GM21367 (cell line): ENCODE measurements around the gene RBPJL.

Source experiments
- ATAC-seq: cut with Tn5 transposase; IDR thresholded peaks from one replicate; pipeline ENCODE4 v1.9.1; 2021; ENCODE audit not compliant: unreplicated experiment

Gene RBPJL

GRCh38 chr20:45358282-45359068, 51.8 kb downstream of the RBPJL start:
- ATAC-seq: no peak

- ATAC-seq: no peak
Observed at GRCh38 chr20:45359069-45359405, 52.4 kb downstream of the RBPJL start.

- ATAC-seq: no peak
Observed at GRCh38 chr20:45359406-45360148, 52.9 kb downstream of the RBPJL start.

DNA sequence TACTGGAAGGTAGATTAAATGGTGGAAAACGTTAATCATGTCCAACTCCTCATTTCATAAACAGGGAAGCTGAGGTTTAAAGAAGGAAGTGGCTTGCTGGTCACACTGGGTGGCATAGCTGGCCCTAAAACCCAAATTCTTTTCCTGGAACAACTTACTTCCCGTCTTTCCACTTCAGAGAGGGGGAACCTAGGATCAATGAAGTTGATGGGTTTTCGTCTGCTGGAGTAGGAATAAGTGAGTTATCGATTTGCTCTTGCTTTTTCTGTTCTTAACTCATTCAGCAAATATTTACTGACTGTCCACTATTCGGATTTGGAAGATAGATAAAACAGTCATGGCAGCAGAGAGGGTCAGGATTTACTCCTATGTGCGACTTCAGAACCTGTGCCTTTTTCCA, 55.2 kb downstream of the RBPJL start:
- no peak for ATAC-seq

- ATAC-seq: peak; percentile 54
Observed at GRCh38 chr20:45362804-45363610, 56.4 kb downstream of the RBPJL start, which contains the start of gene SYS1. TSS of gene SYS1 (plus strand) at chr20:45363156. CDS start at chr20:45363532, 376 bp downstream.

DNA sequence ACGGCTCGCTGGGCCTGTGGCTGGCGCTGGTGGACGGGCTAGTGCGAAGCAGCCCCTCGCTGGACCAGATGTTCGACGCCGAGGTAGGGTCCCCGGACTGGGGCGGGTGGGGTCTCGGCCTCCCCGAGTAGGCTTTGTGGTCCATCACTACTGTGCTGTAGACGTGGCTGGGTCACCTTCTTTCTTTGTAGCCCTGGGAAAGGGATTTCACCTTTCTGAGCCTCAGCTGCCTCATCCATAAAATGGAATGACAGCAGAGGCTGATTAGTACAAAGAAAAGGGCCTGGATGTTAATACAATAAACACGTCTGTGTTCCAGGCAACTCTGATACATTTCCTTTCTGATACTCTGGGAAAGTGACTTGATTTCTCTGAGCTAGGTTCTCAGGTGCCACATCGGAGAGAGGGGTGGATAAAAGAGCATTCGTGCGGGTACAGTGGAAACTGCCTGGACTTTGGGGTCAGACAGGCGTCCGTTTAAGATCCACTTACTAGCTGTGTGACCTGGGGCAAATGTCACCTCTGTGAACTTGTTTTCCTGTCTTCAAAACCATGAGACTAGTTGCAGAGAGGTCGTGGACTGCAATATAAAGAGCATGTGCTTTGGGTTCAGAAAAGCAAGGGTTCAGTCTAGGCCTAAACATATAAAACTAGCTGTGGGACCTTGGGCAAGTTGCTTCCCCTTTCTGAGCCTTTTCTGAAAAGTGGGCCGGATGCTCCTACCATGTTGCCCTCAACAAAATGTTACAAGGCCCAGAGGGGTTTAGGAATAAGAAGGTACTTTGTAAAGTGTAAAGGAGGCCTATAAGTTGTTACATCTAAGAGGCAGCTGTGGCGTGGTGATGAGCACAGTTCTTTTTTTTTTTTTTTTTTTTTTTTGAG, 57.2 kb downstream of the RBPJL start:
- no peak for ATAC-seq

DNA sequence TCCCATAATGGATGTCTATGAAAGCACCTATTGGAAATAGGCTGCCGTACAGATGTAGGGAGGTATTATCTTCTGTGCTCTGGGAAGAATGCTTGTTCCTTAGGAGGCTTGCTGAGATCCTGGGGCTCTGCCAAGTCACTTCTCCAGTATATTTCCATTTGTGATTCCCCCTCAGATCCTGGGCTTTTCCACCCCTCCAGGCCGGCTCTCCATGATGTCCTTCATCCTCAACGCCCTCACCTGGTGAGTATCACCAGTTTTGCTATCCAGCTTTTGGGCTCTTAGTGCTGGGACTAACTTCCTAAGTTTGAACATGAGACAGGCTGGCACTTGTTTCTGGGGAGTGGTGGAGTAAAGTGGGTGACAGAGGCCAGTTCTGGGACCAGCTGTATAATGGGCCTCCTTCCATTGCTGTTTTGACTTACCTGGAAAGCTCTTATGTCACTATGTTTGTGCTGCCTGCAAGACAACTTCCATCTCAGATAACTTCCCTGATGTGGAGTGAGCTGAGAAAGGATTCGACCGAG, 58.9 kb downstream of the RBPJL start:
- no peak for ATAC-seq

- no peak for ATAC-seq
Observed at GRCh38 chr20:45366192-45366591, 59.6 kb downstream of the RBPJL start.

DNA sequence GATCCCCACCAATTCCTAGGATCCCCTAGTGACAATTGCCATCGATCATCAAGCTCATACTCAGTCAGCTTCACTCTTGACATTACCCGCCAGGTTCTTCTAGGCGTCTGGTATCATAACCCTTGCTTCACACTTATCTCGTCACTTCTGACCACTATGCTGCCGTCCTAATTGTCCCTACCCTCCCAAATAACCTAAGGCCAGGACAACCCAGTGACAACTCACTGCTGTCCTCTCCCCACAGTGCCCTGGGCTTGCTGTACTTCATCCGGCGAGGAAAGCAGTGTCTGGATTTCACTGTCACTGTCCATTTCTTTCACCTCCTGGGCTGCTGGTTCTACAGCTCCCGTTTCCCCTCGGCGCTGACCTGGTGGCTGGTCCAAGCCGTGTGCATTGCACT, 60.0 kb downstream of the RBPJL start:
- no peak for ATAC-seq

DNA sequence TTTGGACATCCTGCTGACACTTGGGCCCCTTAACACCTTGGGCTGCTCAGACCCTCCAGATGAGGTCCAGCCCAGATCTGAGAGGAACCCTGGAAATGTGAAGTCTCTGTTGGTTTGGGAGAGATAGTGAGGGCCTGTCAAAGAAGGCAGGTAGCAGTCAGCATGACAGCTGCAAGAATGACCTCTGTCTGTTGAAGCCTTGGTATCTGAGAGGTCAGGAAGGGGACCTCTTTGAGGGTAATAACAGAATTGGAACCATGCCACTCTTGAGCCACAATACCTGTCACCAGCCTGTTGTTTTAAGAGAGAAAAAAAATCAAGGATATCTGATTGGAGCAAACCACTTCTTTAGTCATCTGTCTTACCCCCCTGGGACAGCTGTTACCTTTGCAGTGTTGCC, 60.5 kb downstream of the RBPJL start:
- ATAC-seq: no peak
